HepG2 (cell line): Measurements from ENCODE around the gene OGFR. TPM values are rescaled to one million over a fixed set of nuclear protein-coding genes. Genes with fewer than 3 reads are reported as not detected.
A peak's percentile ranks its signal among the peaks of the same experiment; 100 is the strongest.

Experiments
- BHLHE40 ChIP-seq: IDR thresholded peaks from 2 replicates; pipeline ENCODE4 v1.6.1; 2011; ENCODE audit warnings: low read length, improper control_type of control experiment
- BORCS8-MEF2B ChIP-seq: sonication (generic); formaldehyde crosslinking; IDR thresholded peaks from 2 replicates; pipeline ENCODE4 v1.8.0; 2022; ENCODE audit warnings: mild to moderate bottlenecking, missing genetic modification reagents
- CCAR2 ChIP-seq: fragments of 200-400 bp; formaldehyde crosslinking; optimal IDR thresholded peaks from 2 replicates; pipeline ENCODE3; 2018; ENCODE audit warnings: low read depth, mild to moderate bottlenecking, low read length, moderate library complexity
- CENPX ChIP-seq: sonication (generic); formaldehyde crosslinking; IDR thresholded peaks from 2 replicates; pipeline ENCODE4 v1.9.0; 2021; ENCODE audit warnings: mild to moderate bottlenecking, missing genetic modification reagents, moderate library complexity
- DR1 ChIP-seq: sonication (generic); formaldehyde crosslinking; IDR thresholded peaks from 2 replicates; pipeline ENCODE4 v1.8.0; 2021; ENCODE audit warnings: mild to moderate bottlenecking, missing genetic modification reagents, inconsistent platforms
- FOXJ3 ChIP-seq: sonication (generic); formaldehyde crosslinking; IDR thresholded peaks from 2 replicates; pipeline ENCODE4 v1.4.0; 2020; ENCODE audit warnings: missing genetic modification reagents, mild to moderate bottlenecking, borderline replicate concordance
- GTF2F1 ChIP-seq: fragments of 150-350 bp; IDR thresholded peaks from 2 replicates; pipeline ENCODE4 v1.6.1; 2014; ENCODE audit warnings: low read length
- NPAS2 ChIP-seq: sonication (generic); formaldehyde crosslinking; IDR thresholded peaks from 2 replicates; pipeline ENCODE4 v1.8.0; 2022; ENCODE audit warnings: mild to moderate bottlenecking, missing genetic modification reagents, borderline replicate concordance
- POLR2G ChIP-seq: fragments of 200-400 bp; formaldehyde crosslinking; IDR thresholded peaks from 2 replicates; pipeline ENCODE4 v1.6.1; 2018; ENCODE audit warnings: mild to moderate bottlenecking, low read depth, low read length, moderate library complexity
- ZKSCAN5 ChIP-seq: sonication (generic); formaldehyde crosslinking; IDR thresholded peaks from 2 replicates; pipeline ENCODE4 v1.5.1; 2020; ENCODE audit warnings: mild to moderate bottlenecking, missing genetic modification reagents
- ZNF143 ChIP-seq: sonication (generic); formaldehyde crosslinking; IDR thresholded peaks from 2 replicates; pipeline ENCODE4 v1.4.0; 2020; ENCODE audit warnings: missing genetic modification reagents
- ZNF230 ChIP-seq: sonication (generic); formaldehyde crosslinking; IDR thresholded peaks from 2 replicates; pipeline ENCODE4 v1.4.0; 2020; ENCODE audit warnings: mild to moderate bottlenecking, missing genetic modification reagents
- ZNF430 ChIP-seq: sonication (generic); formaldehyde crosslinking; IDR thresholded peaks from 2 replicates; pipeline ENCODE4 v1.9.0; 2021; ENCODE audit warnings: mild to moderate bottlenecking, missing genetic modification reagents
- ZNF547 ChIP-seq: sonication (generic); formaldehyde crosslinking; IDR thresholded peaks from 2 replicates; pipeline ENCODE4 v1.5.1; 2020; ENCODE audit warnings: mild to moderate bottlenecking, missing genetic modification reagents
- ZNF761 ChIP-seq: sonication (generic); formaldehyde crosslinking; conservative IDR thresholded peaks from 2 replicates; pipeline ENCODE4 v1.4.0; 2020; ENCODE audit warnings: mild to moderate bottlenecking, missing genetic modification reagents
- ZNF879 ChIP-seq: sonication (generic); formaldehyde crosslinking; IDR thresholded peaks from 2 replicates; pipeline ENCODE4 v1.8.1; 2023; ENCODE audit warnings: missing genetic modification reagents
- ZSCAN31 ChIP-seq: sonication (generic); formaldehyde crosslinking; IDR thresholded peaks from 2 replicates; pipeline ENCODE4 v1.5.0; 2020; ENCODE audit warnings: low read depth, mild to moderate bottlenecking, missing genetic modification reagents
- polyA plus RNA-seq, 8 experiments: library from polyadenylated mRNA; depleted of rRNA in 3 of 8; stranded (reverse) in 7 of 8; unstranded in 1 of 8; fragments of >200 nt; fragmentation: Illumina TruSeq in 4 of 8; extraction: Trizol in 4 of 8; gene quantifications; 2 replicates each; pipeline versions ENCODE4 v1.2.1 to v1.2.3, GENCODE V29; 2011 to 2016; ENCODE audit warnings: low read depth in 4 of 8, missing spikeins in 1 of 8, mixed read lengths in 1 of 8; ENCODE audit not compliant: insufficient read depth in 1 of 8
- total RNA-seq, 5 experiments: library from RNA; depleted of rRNA; stranded (reverse); fragments of >200 nt; fragmentation: Illumina TruSeq; extraction: Trizol; gene quantifications; 2 replicates each; pipeline ENCODE4 v1.2.3, GENCODE V29; 2016; ENCODE audit warnings: low read depth in 1 of 5
- TF ChIP-seq, protein P1 (sequence below): sonication (generic); formaldehyde crosslinking; IDR thresholded peaks from 2 replicates; pipeline ENCODE4 v1.4.0; 2020; ENCODE audit warnings: mild to moderate bottlenecking, missing genetic modification reagents
- TF ChIP-seq, protein P2 (sequence below): sonication (generic); formaldehyde crosslinking; IDR thresholded peaks from 2 replicates; pipeline ENCODE4 v1.9.0; 2021; ENCODE audit warnings: missing genetic modification reagents, borderline replicate concordance
- TF ChIP-seq, protein P3 (sequence below): sonication (generic); formaldehyde crosslinking; IDR thresholded peaks from 2 replicates; pipeline ENCODE4 v1.9.0; 2022; ENCODE audit warnings: missing genetic modification reagents, mild to moderate bottlenecking, borderline replicate concordance

Gene OGFR
- total and polyA plus RNA-seq, 2 of the 13 experiments (the other 11 are each of a cell fraction or from before 2014, with no cell fraction given): 47.7 to 81.8 TPM

DNA sequence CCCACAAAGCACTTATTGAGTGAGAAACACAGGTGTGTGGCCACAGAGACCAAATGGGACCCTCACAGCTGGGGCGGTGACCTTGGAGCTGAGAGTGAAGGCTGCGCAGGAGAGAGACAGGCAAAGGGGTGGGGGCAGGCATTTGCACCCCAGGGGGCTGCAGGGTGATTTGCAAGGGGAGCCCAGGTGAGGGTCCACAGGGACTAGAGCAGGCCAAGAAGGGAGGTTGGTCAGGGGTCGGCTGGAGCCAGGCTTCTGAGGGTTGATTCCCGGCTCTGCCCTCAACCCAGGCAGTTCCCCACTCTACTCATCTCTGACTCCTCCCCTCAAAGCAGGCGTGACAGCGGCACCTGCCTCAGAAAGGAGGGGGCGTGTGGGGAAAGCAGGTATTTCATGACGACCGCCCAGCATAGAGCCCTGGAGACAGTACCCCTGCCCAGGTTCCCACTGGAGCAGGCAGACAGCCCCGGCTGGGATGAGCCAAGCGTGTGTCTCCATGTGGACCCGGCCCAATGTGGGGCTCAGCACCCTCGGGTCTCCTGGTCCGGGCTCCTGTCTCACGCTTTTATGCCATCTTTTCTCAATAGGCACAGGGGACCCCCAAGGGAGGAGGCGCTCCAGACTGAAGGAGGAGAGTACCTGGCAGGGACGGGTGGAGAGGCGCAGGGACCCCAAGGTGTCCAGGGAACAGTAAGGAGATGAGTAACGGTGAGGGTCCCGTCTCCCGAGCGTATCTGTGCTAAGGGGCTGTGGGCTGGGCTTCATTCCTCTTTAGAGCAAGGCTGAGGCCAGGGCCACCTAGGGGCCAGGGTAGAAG lies 11.5 kb upstream of the OGFR start (continued):
- TF ChIP-seq ZNF879 (no peak), ZNF230 (CRISPR knock-in tag) (no peak), ZNF143 (CRISPR knock-in tag) (no peak), CCAR2 (no peak), CENPX (no peak), POLR2G (no peak), DR1 (CRISPR knock-in tag) (no peak), BHLHE40 (0 out of 2 replicates have a peak, but pooled peaks have one; percentile 15), ZNF430 (CRISPR knock-in tag) (no peak), ZNF547 (CRISPR knock-in tag) (no peak), BORCS8-MEF2B (CRISPR knock-in tag) (peak; percentile 9; the same call in 1 of the 2 replicates), ZSCAN31 (CRISPR knock-in tag) (no peak), NPAS2 (CRISPR knock-in tag) (no peak), GTF2F1 (no peak), FOXJ3 (CRISPR knock-in tag) (no peak), ZKSCAN5 (0 out of 2 replicates have a peak, but pooled peaks have one; percentile 44), ZNF761 (CRISPR knock-in tag) (no peak)
- TF ChIP-seq, protein P1, sequence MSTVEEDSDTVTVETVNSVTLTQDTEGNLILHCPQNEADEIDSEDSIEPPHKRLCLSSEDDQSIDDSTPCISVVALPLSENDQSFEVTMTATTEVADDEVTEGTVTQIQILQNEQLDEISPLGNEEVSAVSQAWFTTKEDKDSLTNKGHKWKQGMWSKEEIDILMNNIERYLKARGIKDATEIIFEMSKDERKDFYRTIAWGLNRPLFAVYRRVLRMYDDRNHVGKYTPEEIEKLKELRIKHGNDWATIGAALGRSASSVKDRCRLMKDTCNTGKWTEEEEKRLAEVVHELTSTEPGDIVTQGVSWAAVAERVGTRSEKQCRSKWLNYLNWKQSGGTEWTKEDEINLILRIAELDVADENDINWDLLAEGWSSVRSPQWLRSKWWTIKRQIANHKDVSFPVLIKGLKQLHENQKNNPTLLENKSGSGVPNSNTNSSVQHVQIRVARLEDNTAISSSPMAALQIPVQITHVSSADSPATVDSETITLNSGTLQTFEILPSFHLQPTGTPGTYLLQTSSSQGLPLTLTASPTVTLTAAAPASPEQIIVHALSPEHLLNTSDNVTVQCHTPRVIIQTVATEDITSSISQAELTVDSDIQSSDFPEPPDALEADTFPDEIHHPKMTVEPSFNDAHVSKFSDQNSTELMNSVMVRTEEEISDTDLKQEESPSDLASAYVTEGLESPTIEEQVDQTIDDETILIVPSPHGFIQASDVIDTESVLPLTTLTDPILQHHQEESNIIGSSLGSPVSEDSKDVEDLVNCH (CRISPR knock-in tag): no peak
- TF ChIP-seq, protein P2, sequence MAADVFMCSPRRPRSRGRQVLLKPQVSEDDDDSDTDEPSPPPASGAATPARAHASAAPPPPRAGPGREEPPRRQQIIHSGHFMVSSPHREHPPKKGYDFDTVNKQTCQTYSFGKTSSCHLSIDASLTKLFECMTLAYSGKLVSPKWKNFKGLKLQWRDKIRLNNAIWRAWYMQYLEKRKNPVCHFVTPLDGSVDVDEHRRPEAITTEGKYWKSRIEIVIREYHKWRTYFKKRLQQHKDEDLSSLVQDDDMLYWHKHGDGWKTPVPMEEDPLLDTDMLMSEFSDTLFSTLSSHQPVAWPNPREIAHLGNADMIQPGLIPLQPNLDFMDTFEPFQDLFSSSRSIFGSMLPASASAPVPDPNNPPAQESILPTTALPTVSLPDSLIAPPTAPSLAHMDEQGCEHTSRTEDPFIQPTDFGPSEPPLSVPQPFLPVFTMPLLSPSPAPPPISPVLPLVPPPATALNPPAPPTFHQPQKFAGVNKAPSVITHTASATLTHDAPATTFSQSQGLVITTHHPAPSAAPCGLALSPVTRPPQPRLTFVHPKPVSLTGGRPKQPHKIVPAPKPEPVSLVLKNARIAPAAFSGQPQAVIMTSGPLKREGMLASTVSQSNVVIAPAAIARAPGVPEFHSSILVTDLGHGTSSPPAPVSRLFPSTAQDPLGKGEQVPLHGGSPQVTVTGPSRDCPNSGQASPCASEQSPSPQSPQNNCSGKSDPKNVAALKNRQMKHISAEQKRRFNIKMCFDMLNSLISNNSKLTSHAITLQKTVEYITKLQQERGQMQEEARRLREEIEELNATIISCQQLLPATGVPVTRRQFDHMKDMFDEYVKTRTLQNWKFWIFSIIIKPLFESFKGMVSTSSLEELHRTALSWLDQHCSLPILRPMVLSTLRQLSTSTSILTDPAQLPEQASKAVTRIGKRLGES (CRISPR knock-in tag): no peak
- TF ChIP-seq, protein P3, sequence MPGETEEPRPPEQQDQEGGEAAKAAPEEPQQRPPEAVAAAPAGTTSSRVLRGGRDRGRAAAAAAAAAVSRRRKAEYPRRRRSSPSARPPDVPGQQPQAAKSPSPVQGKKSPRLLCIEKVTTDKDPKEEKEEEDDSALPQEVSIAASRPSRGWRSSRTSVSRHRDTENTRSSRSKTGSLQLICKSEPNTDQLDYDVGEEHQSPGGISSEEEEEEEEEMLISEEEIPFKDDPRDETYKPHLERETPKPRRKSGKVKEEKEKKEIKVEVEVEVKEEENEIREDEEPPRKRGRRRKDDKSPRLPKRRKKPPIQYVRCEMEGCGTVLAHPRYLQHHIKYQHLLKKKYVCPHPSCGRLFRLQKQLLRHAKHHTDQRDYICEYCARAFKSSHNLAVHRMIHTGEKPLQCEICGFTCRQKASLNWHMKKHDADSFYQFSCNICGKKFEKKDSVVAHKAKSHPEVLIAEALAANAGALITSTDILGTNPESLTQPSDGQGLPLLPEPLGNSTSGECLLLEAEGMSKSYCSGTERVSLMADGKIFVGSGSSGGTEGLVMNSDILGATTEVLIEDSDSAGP (CRISPR knock-in tag): no peak
